OCI-LY1 (cell line): ENCODE measurements around the gene RFTN1.

Experiments used
- H2AFZ ChIP-seq: fragments of 200-600 bp; sonication (generic), shearing (Covaris generic); 2 replicates; pipeline ENCODE4 v1.6.0; 2014; ENCODE audit warnings: antibody characterized with exemption, mild to moderate bottlenecking, low read length
- H3F3A ChIP-seq: fragments of 200-600 bp; sonication (generic), shearing (Covaris generic); 2 replicates; pipeline ENCODE4 v1.6.0; 2014; ENCODE audit warnings: mild to moderate bottlenecking, antibody characterized with exemption, low read length, moderate library complexity; ENCODE audit not compliant: insufficient read depth
- H3K27ac ChIP-seq: fragments of 200-600 bp; sonication (generic); 2 replicates; pipeline ENCODE4 v1.5.1; 2014; ENCODE audit warnings: low read length, mixed run types, mild to moderate bottlenecking, low read depth; ENCODE audit not compliant: poor library complexity, severe bottlenecking
- H3K27me3 ChIP-seq: fragments of 200-600 bp; sonication (generic); 2 replicates; pipeline ENCODE4 v1.6.0; 2014; ENCODE audit warnings: antibody characterized with exemption, mild to moderate bottlenecking, low read length, moderate library complexity; ENCODE audit not compliant: insufficient read depth
- H3K36me3 ChIP-seq: fragments of 200-600 bp; sonication (generic); 2 replicates; pipeline ENCODE4 v1.6.1; 2014; ENCODE audit warnings: mild to moderate bottlenecking, antibody characterized with exemption, low read length, moderate library complexity, mixed read lengths; ENCODE audit not compliant: insufficient read depth
- H3K4me1 ChIP-seq: fragments of 200-600 bp; sonication (generic); 2 replicates; pipeline ENCODE4 v1.5.1; 2014; ENCODE audit warnings: mild to moderate bottlenecking, low read length, moderate library complexity; ENCODE audit not compliant: insufficient read depth, severe bottlenecking
- H3K4me2 ChIP-seq: fragments of 200-600 bp; sonication (generic), shearing (Covaris generic); 2 replicates; pipeline ENCODE4 v1.6.1; 2014; ENCODE audit warnings: low read length
- H3K4me3 ChIP-seq: fragments of 200-600 bp; sonication (generic); 2 replicates; pipeline ENCODE4 v1.5.1; 2014; ENCODE audit warnings: low read length, low read depth, mild to moderate bottlenecking, mixed read lengths; ENCODE audit not compliant: poor library complexity, severe bottlenecking
- H3K79me2 ChIP-seq: fragments of 200-600 bp; shearing (Covaris generic); 2 replicates; pipeline ENCODE4 v1.6.1; 2016; ENCODE audit warnings: mixed run types, low read length, mixed read lengths; ENCODE audit not compliant: insufficient read depth
- H3K9ac ChIP-seq: fragments of 200-600 bp; sonication (generic), shearing (Covaris generic); 2 replicates; pipeline ENCODE4 v1.6.1; 2014; ENCODE audit warnings: mild to moderate bottlenecking, low read length, mixed read lengths
- H3K9me2 ChIP-seq: fragments of 200-600 bp; sonication (generic), shearing (Covaris generic); 2 replicates; pipeline ENCODE4 v1.6.1; 2014; ENCODE audit warnings: low read depth, mild to moderate bottlenecking, low read length, mixed read lengths
- H3K9me3 ChIP-seq: fragments of 200-600 bp; shearing (Covaris generic); 2 replicates; pipeline ENCODE4 v1.6.1; 2014; ENCODE audit warnings: low read length, mixed read lengths
- H4K20me1 ChIP-seq: fragments of 200-600 bp; sonication (generic), shearing (Covaris generic); 2 replicates; pipeline ENCODE4 v1.6.0; 2016; ENCODE audit warnings: mild to moderate bottlenecking, low read length; ENCODE audit not compliant: insufficient read depth
- EZH2 ChIP-seq: fragments of 200-600 bp; sonication (generic), shearing (Covaris generic); IDR thresholded peaks from 2 replicates; pipeline ENCODE4 v1.8.0; 2017; ENCODE audit warnings: borderline replicate concordance, mixed run types, mild to moderate bottlenecking, antibody characterized with exemption, low read length, moderate library complexity, mixed read lengths
- TF ChIP-seq, protein P1 (sequence below): fragments of 200-600 bp; sonication (generic), shearing (Covaris generic); IDR thresholded peaks from 2 replicates; pipeline ENCODE4 v1.5.1; 2017; ENCODE audit warnings: mild to moderate bottlenecking, antibody characterized with exemption, low read length, moderate library complexity, mixed read lengths

The RFTN1 gene

DNA sequence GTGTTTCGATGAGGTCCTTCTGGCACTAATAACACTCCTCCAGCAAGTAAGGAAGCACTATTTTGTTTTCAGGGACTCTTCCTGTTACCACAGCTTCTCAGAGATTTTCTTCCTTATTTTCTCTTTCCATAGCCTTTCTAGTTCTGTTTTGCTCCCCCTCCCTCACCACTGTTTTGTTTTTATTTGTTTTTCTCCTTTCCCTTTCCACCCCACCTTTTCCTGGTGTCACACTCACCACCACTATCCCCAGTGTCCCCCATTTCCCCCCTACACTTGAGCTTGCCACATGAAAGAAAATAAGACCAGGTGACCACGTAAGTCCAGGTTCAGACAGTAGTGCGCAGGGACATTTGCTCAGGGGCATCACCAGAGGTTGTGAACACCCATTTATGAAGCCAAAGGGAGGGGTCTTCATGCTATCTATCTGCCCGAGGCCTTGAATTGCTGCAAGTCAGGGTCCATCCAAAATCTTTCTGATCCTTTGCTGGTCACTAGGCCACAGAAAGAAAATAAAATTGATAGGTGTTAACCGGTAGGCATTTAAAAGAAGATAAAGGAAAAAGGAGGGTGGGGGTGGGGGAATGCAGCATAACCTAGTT lies 1.4 kb upstream of the RFTN1 start:
- Histone ChIP-seq H3K9me2 (no peaks in the 10 kb centered on the region), H3K36me3 (peaks cover 28% of the 10 kb centered on the region; the same call in 1 of the 2 replicates), H3K9me3 (no peaks in the 10 kb centered on the region), H3K27ac (peak overlapping the region; percentile 99), H2AFZ (no peak overlapping the region), H3K4me2 (peak overlapping the region; percentile 79), H3K9ac (peak overlapping the region; percentile 99), H3K4me1 (peaks cover 57% of the 10 kb centered on the region), H3K79me2 (peaks cover 46% of the 10 kb centered on the region), H4K20me1 (no peaks in the 10 kb centered on the region), H3F3A (peaks cover 6% of the 10 kb centered on the region; the same call in 1 of the 2 replicates), H3K27me3 (no peaks in the 10 kb centered on the region), H3K4me3 (peak overlapping the region; percentile 95)
- no peak for TF ChIP-seq EZH2
- TF ChIP-seq, protein P1, sequence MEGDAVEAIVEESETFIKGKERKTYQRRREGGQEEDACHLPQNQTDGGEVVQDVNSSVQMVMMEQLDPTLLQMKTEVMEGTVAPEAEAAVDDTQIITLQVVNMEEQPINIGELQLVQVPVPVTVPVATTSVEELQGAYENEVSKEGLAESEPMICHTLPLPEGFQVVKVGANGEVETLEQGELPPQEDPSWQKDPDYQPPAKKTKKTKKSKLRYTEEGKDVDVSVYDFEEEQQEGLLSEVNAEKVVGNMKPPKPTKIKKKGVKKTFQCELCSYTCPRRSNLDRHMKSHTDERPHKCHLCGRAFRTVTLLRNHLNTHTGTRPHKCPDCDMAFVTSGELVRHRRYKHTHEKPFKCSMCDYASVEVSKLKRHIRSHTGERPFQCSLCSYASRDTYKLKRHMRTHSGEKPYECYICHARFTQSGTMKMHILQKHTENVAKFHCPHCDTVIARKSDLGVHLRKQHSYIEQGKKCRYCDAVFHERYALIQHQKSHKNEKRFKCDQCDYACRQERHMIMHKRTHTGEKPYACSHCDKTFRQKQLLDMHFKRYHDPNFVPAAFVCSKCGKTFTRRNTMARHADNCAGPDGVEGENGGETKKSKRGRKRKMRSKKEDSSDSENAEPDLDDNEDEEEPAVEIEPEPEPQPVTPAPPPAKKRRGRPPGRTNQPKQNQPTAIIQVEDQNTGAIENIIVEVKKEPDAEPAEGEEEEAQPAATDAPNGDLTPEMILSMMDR, result no peak

DNA sequence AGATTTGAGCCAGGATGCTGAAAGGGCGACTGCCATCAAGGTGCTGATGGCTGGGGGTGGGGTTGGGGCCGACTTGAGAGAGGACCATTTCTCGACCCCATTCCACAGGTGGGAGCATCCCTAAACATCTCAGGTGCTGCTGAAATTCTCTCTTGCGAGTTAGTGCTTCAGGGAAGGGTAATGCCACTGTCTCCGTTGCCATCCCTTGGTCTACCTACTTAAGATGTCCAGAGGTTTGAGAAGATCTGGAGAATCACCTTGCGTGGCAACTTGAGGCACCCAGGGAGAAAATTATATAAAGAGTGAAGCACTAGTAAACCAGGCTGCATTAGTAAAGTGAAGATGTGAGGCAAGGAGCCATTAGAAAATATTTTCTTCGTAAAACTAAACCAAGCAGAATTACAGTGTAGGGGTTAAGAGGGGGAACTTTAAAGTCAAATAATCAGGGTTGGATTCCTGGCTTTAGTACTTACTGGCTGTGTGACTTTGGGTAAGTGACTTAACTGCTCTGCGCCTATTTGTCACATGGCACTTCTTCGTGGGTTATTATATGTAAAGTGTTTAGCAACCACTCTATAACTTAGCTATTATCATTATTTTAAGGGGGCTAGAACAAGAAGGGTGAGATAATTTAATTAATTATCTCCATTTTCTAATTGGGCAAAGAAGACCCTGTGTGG lies 662 bp upstream of the RFTN1 start:
- Histone ChIP-seq H3K9me2 (no peaks in the 10 kb centered on the region), H3K36me3 (peaks cover 31% of the 10 kb centered on the region; the same call in 1 of the 2 replicates), H3K4me3 (peak overlapping the region; percentile 95), H3F3A (peaks cover 6% of the 10 kb centered on the region; the same call in 1 of the 2 replicates), H3K79me2 (peaks cover 53% of the 10 kb centered on the region), H3K4me1 (peaks cover 59% of the 10 kb centered on the region), H3K27ac (peak overlapping the region; percentile 99), H4K20me1 (no peaks in the 10 kb centered on the region), H3K27me3 (no peaks in the 10 kb centered on the region), H3K9ac (peak overlapping the region; percentile 99), H3K4me2 (peak overlapping the region; percentile 79), H2AFZ (no peak overlapping the region), H3K9me3 (no peaks in the 10 kb centered on the region)
- TF ChIP-seq, protein P1, result no peak
- TF ChIP-seq EZH2, result no peak

DNA sequence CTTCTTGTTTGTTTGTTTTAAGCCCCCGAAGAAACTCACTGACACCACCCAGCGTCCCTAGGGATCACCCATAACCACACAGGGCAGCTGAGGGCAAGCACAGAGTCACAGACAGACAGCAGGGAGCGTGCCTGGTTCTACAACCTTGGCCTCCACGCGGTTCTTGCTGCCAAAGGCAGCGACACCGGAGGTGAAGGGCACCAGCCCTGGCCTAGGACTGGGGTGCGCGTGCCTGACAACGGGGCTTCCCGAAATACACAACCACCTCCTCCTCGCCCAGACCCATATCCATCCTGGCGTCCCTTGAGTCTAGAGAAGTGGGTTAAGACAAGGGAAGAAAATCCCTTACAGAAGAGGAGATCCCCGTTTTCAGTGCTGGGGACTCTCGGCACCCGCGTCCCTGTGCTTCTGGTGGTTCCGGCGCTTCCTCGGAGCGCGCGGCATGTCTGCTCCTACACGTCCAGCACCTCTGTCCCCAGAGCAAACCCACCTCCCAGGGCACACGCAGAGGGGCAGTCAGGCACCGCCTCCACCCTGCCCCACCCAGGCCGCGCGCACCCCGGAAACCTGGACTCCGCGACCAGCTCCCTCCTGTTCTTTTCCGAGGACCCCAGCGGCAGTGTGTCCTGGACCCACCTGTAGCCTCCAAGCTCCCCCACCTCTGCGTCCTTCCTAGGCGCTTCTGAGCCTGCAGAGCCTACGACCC lies 911 bp downstream of the RFTN1 start:
- no peaks in the 10 kb centered on the region for H3K27me3 ChIP-seq
- H4K20me1 ChIP-seq, result no peaks in the 10 kb centered on the region
- H3K36me3 ChIP-seq, result peaks cover 47% of the 10 kb centered on the region; the same call in 1 of the 2 replicates
- no peaks in the 10 kb centered on the region for H3K9me3 ChIP-seq
- H3K4me1 ChIP-seq, result peaks cover 75% of the 10 kb centered on the region
- H3K9ac ChIP-seq, result peak overlapping the region; percentile 99
- peak overlapping the region; percentile 95 for H3K4me3 ChIP-seq
- peak overlapping the region; percentile 98 for H3K4me2 ChIP-seq
- H2AFZ ChIP-seq, result no peak overlapping the region
- H3K27ac ChIP-seq, result peak overlapping the region; percentile 99
- no peaks in the 10 kb centered on the region for H3K9me2 ChIP-seq
- no peak for TF ChIP-seq EZH2
- TF ChIP-seq, protein P1, result peak; percentile 41; the same call in 1 of the 2 replicates
- H3K79me2 ChIP-seq, result peaks cover 69% of the 10 kb centered on the region
- H3F3A ChIP-seq, result peaks cover 6% of the 10 kb centered on the region; the same call in 1 of the 2 replicates
